Measurements from ENCODE around the gene NOG.

Gene NOG

GRCh38 chr17:56636265-56636664 lies 42.8 kb downstream of the NOG start:
- no peak for DNase-seq (ENCODE audit: low spot score)

DNA sequence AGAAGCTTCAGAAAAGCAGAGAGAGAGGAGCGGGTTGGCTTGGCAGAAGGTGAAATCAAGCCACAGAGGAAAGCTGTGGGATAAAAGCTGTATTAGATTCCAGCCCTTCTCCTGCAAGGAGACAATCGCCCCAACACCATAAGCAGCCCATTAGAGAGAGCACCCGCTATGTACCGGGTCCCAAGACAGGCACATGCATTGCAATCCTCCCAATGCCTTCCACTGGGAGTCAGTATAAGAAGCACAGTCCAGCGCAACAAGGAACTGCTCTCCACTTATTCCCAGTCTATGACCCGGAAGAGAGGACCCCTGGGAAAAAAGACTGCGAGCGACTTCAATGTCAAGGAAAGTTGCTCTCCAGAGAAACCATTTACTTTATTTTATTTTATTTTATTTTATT lies 43.8 kb downstream of the NOG start:
- DNase-seq (ENCODE audit: low spot score) = no peak

DNA sequence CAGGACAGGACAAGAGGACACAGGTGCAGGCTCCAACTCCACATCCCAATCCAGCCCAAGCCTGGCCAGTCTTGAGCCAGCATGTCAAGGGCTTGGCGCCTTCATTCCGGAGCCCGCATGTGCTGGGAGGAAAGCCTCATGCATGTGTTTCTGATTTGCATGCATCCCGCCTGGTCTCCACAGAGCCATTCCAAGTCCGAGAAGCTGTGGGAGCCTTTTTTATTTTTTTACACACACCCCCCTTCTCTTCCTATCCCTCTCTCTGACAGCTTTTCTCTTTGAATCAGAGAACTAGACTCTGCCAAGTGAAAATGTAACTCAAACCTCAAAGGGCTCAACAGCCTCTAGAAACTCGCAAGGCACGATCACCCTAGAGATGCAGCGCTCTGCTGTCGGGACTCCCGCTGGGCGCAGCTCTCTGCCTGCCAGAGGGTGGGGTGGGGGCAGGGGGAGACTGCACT lies 45.1 kb downstream of the NOG start:
- DNase-seq (ENCODE audit: low spot score) = no peak

- DNase-seq (ENCODE audit: low spot score) = no peak
Observed at GRCh38 chr17:56639517-56639916, 46.0 kb downstream of the NOG start.

DNA sequence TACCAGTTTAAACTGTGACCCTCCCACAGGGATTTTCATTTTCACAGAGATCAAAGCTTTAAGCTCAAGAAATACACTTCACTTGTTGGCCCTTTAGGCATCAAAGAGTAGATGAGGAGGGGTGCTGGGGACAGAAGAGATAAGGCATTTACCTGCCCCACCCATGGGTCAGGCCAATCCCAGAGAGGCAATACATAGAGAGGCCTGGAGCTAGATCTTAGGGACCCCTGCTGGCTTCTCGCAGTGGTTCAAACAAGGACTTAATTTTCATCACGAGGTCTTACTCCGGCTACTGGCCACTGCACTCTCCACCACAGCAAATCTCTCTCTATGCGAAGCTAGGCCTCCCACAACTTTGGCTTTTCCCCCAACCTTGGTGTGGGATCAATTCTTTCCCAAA lies 46.6 kb downstream of the NOG start:
- DNase-seq (ENCODE audit: low spot score) = no peak

- DNase-seq (ENCODE audit: low spot score) = no peak
Observed at GRCh38 chr17:56641373-56641772, 47.9 kb downstream of the NOG start.

DNA sequence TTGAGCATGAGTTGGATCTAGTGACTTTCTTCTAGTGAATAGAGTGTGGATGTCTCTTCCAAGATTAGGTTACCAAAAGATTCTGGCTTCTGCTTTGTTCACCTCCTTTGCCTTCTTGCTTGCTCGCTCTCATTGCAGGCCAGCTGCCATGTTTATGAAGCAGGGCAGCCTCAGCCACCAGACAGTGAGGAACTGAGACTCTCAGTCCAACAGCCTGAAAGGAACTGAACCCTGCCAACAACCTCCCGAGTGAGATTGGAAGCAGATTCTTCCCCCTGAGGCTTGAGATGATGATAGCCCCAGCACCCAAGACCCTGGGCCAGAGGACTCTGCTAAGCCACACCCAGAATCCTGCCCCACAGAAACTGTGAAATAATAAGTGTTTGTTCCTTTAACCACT lies 48.4 kb downstream of the NOG start:
- no peak for DNase-seq (ENCODE audit: low spot score)

DNA sequence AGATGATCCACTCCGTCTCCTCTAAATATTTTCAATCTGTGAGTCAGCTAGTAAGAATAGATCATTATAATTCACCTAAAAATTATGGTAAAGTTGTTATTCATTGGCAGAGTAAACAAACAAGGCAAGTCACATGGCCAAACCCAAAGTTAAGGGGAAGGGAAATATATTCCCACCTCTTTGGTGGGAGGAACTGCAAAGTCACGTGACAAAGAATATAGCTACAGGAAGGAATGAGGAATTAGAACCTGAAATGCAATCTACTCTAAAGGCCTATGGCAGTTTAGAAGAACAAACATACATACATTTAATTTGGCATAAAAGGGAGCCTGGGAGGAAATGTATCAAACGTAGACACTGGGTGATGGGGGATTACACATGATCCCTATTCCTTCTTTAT lies 48.9 kb downstream of the NOG start:
- DNase-seq (ENCODE audit: low spot score) = no peak
